GM12865 (cell line): ENCODE results near the gene SEMA3A.

Source experiments
- DNase-seq: peaks from one replicate; pipeline ENCODE4 v3.0.0; 2010; ENCODE audit warnings: low read depth
- H3K4me3 ChIP-seq: 2 replicates; pipeline ENCODE4 v1.5.1; 2011; ENCODE audit warnings: mild to moderate bottlenecking, low read depth, low read length, control low read depth
- CTCF ChIP-seq: IDR thresholded peaks from 2 replicates; pipeline ENCODE4 v1.5.1; 2011; ENCODE audit warnings: low read length, control low read depth, low read depth, inconsistent platforms; ENCODE audit not compliant: insufficient read depth; ENCODE audit errors: missing control alignments

SEMA3A gene

DNA sequence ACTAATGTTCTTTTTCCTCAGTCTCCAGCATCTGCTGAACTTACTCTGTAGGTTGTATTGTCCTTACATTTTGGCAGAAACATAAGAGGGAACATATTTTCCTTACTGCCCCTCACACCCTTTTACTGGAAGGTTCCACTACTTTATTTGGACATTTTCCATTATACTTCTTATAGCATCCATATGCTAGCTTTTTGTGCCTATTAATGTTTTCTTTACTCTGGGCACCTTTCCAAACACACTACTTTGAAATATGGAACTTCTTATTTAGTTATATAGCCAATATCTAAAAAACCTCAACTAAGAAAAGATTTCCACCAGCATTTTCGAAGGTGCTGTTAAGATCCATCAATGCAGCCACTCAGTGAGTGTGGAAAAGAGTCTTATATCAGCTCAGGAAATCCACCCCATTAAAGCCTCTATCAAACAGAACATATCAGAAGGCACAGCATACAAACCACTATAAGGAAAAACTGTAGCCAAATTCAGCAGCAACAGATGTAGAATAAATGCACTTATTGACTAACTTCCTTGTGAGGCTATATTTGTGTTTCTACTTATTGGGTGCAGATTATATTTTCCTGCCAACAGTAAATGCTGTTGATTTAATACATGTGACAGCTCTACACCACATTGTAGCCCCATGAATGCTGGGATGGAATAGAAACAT lies 273.2 kb downstream of the SEMA3A start:
- DNase-seq = no peak
- no peak overlapping the region for H3K4me3 ChIP-seq
- no peak for TF ChIP-seq CTCF

GRCh38 chr7:83918142-83918541 lies 276.4 kb downstream of the SEMA3A start:
- no peak overlapping the region for H3K4me3 ChIP-seq
- no peak for TF ChIP-seq CTCF
- DNase-seq = no peak

DNA sequence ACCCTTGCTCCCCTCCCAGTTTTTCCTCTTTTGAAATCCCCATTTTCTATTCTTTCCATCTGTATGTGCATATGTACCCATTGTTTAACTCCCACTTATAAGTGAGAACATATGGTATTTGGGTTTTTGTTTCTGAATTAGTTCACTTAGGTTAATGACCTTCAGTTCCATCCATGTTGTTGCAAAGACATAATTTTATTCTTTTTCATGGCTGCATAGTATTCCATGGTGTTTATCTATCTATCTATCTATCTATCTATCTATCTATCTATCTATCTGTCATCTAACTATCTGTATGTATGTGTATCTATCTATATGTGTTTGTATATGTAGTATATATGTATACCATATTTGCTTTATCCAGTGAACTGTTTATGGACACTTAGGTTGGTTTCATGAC lies 281.4 kb downstream of the SEMA3A start:
- DNase-seq = no peak
- no peak overlapping the region for H3K4me3 ChIP-seq
- TF ChIP-seq CTCF = no peak

- TF ChIP-seq CTCF = no peak
- DNase-seq = no peak
- H3K4me3 ChIP-seq = no peak overlapping the region
These were observed 286.1 kb downstream of the SEMA3A start for GRCh38 chr7:83908526-83908925.
